Pancreas (tissue), 10 donors: ENCODE results near the gene ARHGAP21. TPM values are rescaled to one million over a fixed set of nuclear protein-coding genes. Genes with fewer than 3 reads are reported as not detected.
A peak's percentile ranks its signal among the peaks of the same experiment; 100 is the strongest.

Experiments used
- ATAC-seq, 4 donors: fragments of 200-7000 bp; cut with Tn5 transposase; one replicate each; pipeline versions ENCODE4 v1.8.0 to v1.9.1; 2020; ENCODE audit warnings: mild to moderate bottlenecking in 4 of 4, moderate library complexity in 4 of 4
- DNase-seq, 6 donors: peaks; one replicate each; pipeline ENCODE4 v3.0.0-alpha.2; 2020
- FAIRE-seq: peaks from 2 replicates; lab custom pipeline; 2012; peaks lifted over from hg19 to GRCh38; lab: Jason Lieb, UNC
- H3K27ac ChIP-seq, 4 donors: fragments of 200-600 bp; sonication (generic); 1 replicate in 3 of 4; 2 replicates in 1 of 4; pipeline versions ENCODE4 v1.5.0 to v1.8.0; 2020
- H3K27me3 ChIP-seq, 4 donors: fragments of 200-600 bp; one replicate each; pipeline ENCODE4 v1.8.0; 2021
- H3K36me3 ChIP-seq, 3 donors: fragments of 200-600 bp; sonication (generic) in 1 of 3; one replicate each; pipeline versions ENCODE4 v1.5.0 to v1.8.0; 2020 to 2021
- H3K4me1 ChIP-seq, 3 donors: fragments of 200-600 bp; one replicate each; pipeline ENCODE4 v1.8.0; 2021
- H3K4me3 ChIP-seq, 4 donors: fragments of 200-600 bp; sonication (generic) in 2 of 4; one replicate each; pipeline versions ENCODE4 v1.5.0 to v1.8.0; 2020 to 2021
- H3K9me3 ChIP-seq, 4 donors: fragments of 200-600 bp; one replicate each; pipeline ENCODE4 v1.8.0; 2021
- CTCF ChIP-seq, 4 donors: fragments of 200-600 bp; sonication (generic) in 3 of 4; IDR thresholded peaks; one replicate each; pipeline versions ENCODE4 v1.5.0 to v1.8.0; 2021; ENCODE audit warnings: antibody characterized with exemption in 4 of 4
- WGBS, 2 donors: extraction: QIAGEN DNeasy Blood & Tissue Kit; methylation state at CpG; one replicate each; pipeline ENCODE4 v1.1.7; 2013; 5-methylcytosine and 5-hydroxymethylcytosine counted together
- intact Hi-C, 3 donors: fragments of 100-400 bp; cut with DNase I; formaldehyde crosslinking; loops; one replicate each; pipeline versions ENCODE4 v1.11.1 to v1.14.2; 2022
- polyA plus RNA-seq, 2 donors: library from polyadenylated mRNA; stranded (reverse); fragments of 200-250 nt; gene quantifications; one replicate each; pipeline ENCODE4 v1.2.3, GENCODE V29; 2013
- total RNA-seq, 6 donors: library from RNA; stranded (reverse); fragmentation: NEBNext Ultra II Directional in 4 of 6; extraction: Animal tissue kit (Norgen Biotek cat#: 25700) in 4 of 6; gene quantifications; one replicate each; pipeline versions ENCODE4 v1.2.1 to v1.2.4, GENCODE V29; 2021 to 2023
- donor health status: healthy with polysubstance abuse.
- donor health status: DM: no; HTN: no; CAD: no; lungs with moderate emphysema.
- donor health status: DM: no; HTN: no; CAD: no.
- donor health status: control.
- donor health status: control.
- donor health status: Bipolar disorder and iron deficiency.
- donor health status: DM: yes; HTN: yes; CAD: no.
- donor health status: DM: no; HTN: no; CAD: no.
- donor health status: DM: no; HTN: no; CAD: no.
- donor health status: DM: yes; HTN: yes; CAD: no.

The ARHGAP21 gene
- total and polyA plus RNA-seq, 8 donors, result 11.0 to 42.1 (median 25.2) TPM

GRCh38 chr10:24617771-24618396 is 105.8 kb downstream of the ARHGAP21 start:
- intact Hi-C loops, result no loop called here
- ATAC-seq (peak; percentile 50 to 85 (median 76)), FAIRE-seq (no peak), DNase-seq (peak; percentile 25 to 83 (median 40))
- Histone ChIP-seq H3K27ac (no peak overlapping the region), H3K4me3 (no peak overlapping the region), H3K36me3 (peaks cover 0 to 7% (median 0%) of the 10 kb centered on the region in 3 donors), H3K4me1 (no peaks in the 10 kb centered on the region), H3K9me3 (no peaks in the 10 kb centered on the region), H3K27me3 (no peaks in the 10 kb centered on the region)
- peak; percentile 63 to 79 (median 70) for TF ChIP-seq CTCF (IDR thresholded peaks at IDR 0.05)
- WGBS, 2 donors, result 39 to 47% methylated on average over 7 of the region's 7 CpGs

DNA sequence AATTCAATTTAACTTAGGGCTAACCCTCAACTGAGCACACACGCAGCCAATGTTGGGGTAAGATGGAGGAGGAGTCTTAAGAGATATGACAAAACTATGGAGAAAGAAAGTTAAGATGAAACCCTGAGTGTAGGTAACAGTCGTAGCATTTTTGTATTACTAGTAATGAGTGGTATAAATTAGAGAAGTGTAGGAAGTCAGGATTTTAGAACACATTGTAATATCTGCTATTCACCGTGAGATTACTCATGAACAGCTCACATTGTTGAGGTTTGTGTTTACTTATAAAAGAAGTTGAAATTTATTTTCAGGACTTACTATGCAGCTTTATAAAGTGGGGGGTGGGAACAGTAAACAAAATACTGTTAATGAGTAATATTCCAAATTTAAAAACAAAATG is 107.2 kb downstream of the ARHGAP21 start:
- no peak for FAIRE-seq
- H3K36me3 ChIP-seq, result peaks cover 0 to 7% (median 0%) of the 10 kb centered on the region in 3 donors

GRCh38 chr10:24606021-24606420 is 117.7 kb downstream of the ARHGAP21 start:
- no peak for TF ChIP-seq CTCF (IDR thresholded peaks at IDR 0.05)
- WGBS, 2 donors, result 94 to 98% methylated on average over 1 of the region's 1 CpG
- intact Hi-C loops, result no loop called here
- ATAC-seq (no peak), DNase-seq (no peak), FAIRE-seq (peak; percentile 26)
- Histone ChIP-seq H3K4me1 (no peaks in the 10 kb centered on the region), H3K27me3 (no peaks in the 10 kb centered on the region), H3K4me3 (no peak overlapping the region), H3K36me3 (peaks cover 0 to 21% (median 7%) of the 10 kb centered on the region in 3 donors), H3K27ac (no peak overlapping the region), H3K9me3 (no peaks in the 10 kb centered on the region)

More for the DNA sequence above, 107.2 kb downstream of the ARHGAP21 start:
- Histone ChIP-seq H3K27me3 (no peaks in the 10 kb centered on the region), H3K4me1 (no peaks in the 10 kb centered on the region), H3K4me3 (no peak overlapping the region), H3K9me3 (no peaks in the 10 kb centered on the region), H3K27ac (no peak overlapping the region)
- 91 to 93% methylated on average over 3 of the region's 3 CpGs for WGBS, 2 donors
- no peak for DNase-seq
- no peak for TF ChIP-seq CTCF (IDR thresholded peaks at IDR 0.05)
- no peak for ATAC-seq
- intact Hi-C loops, result no loop called here

DNA sequence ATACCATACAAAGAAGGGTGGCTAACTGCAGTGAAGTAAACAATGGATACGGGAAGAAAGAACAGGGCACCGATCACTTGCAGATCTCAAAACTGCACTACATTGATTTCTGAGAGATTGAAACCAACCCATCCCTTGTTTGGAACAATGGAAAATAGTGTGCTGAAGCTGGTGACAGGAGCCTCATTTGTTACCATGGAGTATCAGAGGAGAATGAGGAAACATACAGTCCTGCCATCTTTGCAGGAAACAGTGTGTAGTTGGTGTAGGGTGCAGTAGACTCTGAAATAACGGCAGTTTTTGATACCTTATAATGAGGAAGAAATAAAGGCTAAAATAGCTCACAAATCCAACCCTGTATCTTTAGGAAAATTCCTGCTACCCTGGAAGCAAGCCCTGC is 118.5 kb downstream of the ARHGAP21 start:
- no peak for TF ChIP-seq CTCF (IDR thresholded peaks at IDR 0.05)

DNA sequence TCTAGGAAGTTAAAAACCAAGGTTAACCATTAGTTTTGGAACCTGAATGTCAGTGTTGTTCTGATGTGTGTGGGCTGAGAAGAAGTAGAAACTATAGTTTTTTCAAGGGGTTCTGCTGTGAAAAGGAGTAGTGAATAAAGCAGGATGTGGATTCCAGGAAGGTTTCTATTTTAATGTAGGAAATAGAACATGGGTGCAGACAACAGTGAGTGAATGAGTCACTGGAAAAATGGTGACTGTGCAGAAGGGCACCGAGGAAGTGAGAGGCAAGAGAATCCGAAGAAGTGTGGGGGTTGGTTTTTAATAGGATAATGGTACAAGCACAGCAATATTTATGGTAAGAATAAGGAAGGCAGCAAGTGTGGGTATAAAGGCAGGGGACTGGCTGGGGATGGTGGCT is 120.4 kb downstream of the ARHGAP21 start:
- TF ChIP-seq CTCF (IDR thresholded peaks at IDR 0.05), result no peak
- intact Hi-C loops, result no loop called here
- Histone ChIP-seq H3K27me3 (no peaks in the 10 kb centered on the region), H3K9me3 (no peaks in the 10 kb centered on the region), H3K4me1 (no peaks in the 10 kb centered on the region), H3K4me3 (no peak overlapping the region), H3K36me3 (peaks cover 0 to 40% (median 7%) of the 10 kb centered on the region in 3 donors), H3K27ac (no peak overlapping the region)
- WGBS, 2 donors, result 86 to 93% methylated on average over 2 of the region's 2 CpGs
- FAIRE-seq (no peak), ATAC-seq (peak in 1 of 4 donors; percentile 55), DNase-seq (no peak)

More for the DNA sequence above, 118.5 kb downstream of the ARHGAP21 start:
- FAIRE-seq, result no peak
- Histone ChIP-seq H3K27me3 (no peaks in the 10 kb centered on the region), H3K4me1 (no peaks in the 10 kb centered on the region), H3K27ac (no peak overlapping the region), H3K36me3 (peaks cover 0 to 22% (median 7%) of the 10 kb centered on the region in 3 donors), H3K4me3 (no peak overlapping the region), H3K9me3 (no peaks in the 10 kb centered on the region)
- ATAC-seq, result no peak
- WGBS, 2 donors, result 83 to 86% methylated on average over 3 of the region's 3 CpGs
- intact Hi-C loops, result no loop called here
- DNase-seq, result no peak
